CD4-positive, alpha-beta T cell (primary cell): ENCODE data around the gene PPP1R36. TPM values are rescaled to one million over a fixed set of nuclear protein-coding genes. Genes with fewer than 3 reads are reported as not detected.
A peak's percentile ranks its signal among the peaks of the same experiment; 100 is the strongest.

Experiments
- ATAC-seq: fragments of 200-7000 bp; cut with Tn5 transposase; one replicate; pipeline ENCODE4 v1.10.0; 2022; ENCODE audit warnings: mild to moderate bottlenecking; ENCODE audit not compliant: poor library complexity
- CTCF ChIA-PET: fragments of 350-600 bp; sonication (Branson Sonifier 250); formaldehyde crosslinking; loops from one replicate; lab custom pipeline; 2021; ENCODE audit warnings: antibody characterized with exemption, inconsistent platforms; lab: Charles Lee
- POLR2A ChIA-PET: fragments of 350-600 bp; sonication (Branson Sonifier 250); formaldehyde crosslinking; loops from one replicate; lab custom pipeline; 2021; ENCODE audit warnings: antibody characterized with exemption, inconsistent platforms; lab: Charles Lee
- DNase-seq, 14 experiments: peaks; one replicate each; pipeline ENCODE4 v3.0.0-alpha.2; 2013 to 2020; ENCODE audit warnings: mixed read lengths in 2 of 14
- H3K27ac ChIP-seq, 2 donors: one replicate each; pipeline versions ENCODE4 v1.5.1 to v1.7.0; 2013; ENCODE audit warnings: low read length in 2 of 2, low read depth in 1 of 2, mild to moderate bottlenecking in 1 of 2
- H3K27me3 ChIP-seq, 2 experiments: 1 replicate in 1 of 2; 2 replicates in 1 of 2; pipeline versions ENCODE4 v1.6.1 to v1.7.0; 2013; ENCODE audit warnings: low read length in 2 of 2, control low read depth in 1 of 2, mild to moderate bottlenecking in 1 of 2, moderate library complexity in 1 of 2; ENCODE audit not compliant: insufficient read depth in 2 of 2, control insufficient read depth in 1 of 2
- H3K36me3 ChIP-seq: one replicate; pipeline ENCODE4 v1.6.1; 2013; ENCODE audit warnings: low read length, control low read depth; ENCODE audit not compliant: insufficient read depth
- H3K4me1 ChIP-seq: one replicate; pipeline ENCODE4 v1.6.1; 2013; ENCODE audit warnings: low read length, control low read depth; ENCODE audit not compliant: insufficient read depth
- H3K4me3 ChIP-seq: one replicate; pipeline ENCODE4 v1.5.1; 2013; ENCODE audit warnings: mild to moderate bottlenecking, low read length, moderate library complexity
- H3K9me3 ChIP-seq, 2 experiments: 1 replicate in 1 of 2; 2 replicates in 1 of 2; pipeline versions ENCODE4 v1.6.1 to v1.7.0; 2013; ENCODE audit warnings: low read length in 2 of 2, mild to moderate bottlenecking in 2 of 2, control low read depth in 1 of 2, moderate library complexity in 1 of 2; ENCODE audit not compliant: control insufficient read depth in 1 of 2, insufficient read depth in 1 of 2
- H3K27ac Mint-ChIP-seq: one replicate; pipeline ENCODE4 v1.8.0; 2020; ENCODE audit warnings: mixed read lengths
- H3K27me3 Mint-ChIP-seq: one replicate; pipeline ENCODE4 v1.8.0; 2021; ENCODE audit warnings: mixed read lengths
- H3K36me3 Mint-ChIP-seq: one replicate; pipeline ENCODE4 v1.8.0; 2021; ENCODE audit warnings: low read depth, mixed read lengths
- H3K4me1 Mint-ChIP-seq: one replicate; pipeline ENCODE4 v1.8.0; 2021; ENCODE audit warnings: low read depth, mixed read lengths
- H3K4me3 Mint-ChIP-seq: one replicate; pipeline ENCODE4 v1.8.0; 2020; ENCODE audit warnings: mild to moderate bottlenecking, mixed read lengths
- H3K9me3 Mint-ChIP-seq: one replicate; pipeline ENCODE4 v1.8.0; 2020; ENCODE audit warnings: mixed read lengths
- CTCF ChIP-seq: fragments of 200-600 bp; IDR thresholded peaks from one replicate; pipeline ENCODE4 v1.8.0; 2022; ENCODE audit warnings: antibody characterized with exemption, mild to moderate bottlenecking
- intact Hi-C, 2 experiments: fragments of 100-400 bp; cut with DNase I in 1 of 2; cut with micrococcal nuclease in 1 of 2; formaldehyde crosslinking; loops; one replicate each; pipeline versions ENCODE4 v1.15.1 to v1.9.0; 2023 to 2025; cut with DNase I, micrococcal nuclease
- total RNA-seq, 174 experiments: library from RNA in 2 of 174; stranded (reverse) in 2 of 174; gene quantifications; one replicate each; pipeline ENCODE4 v1.2.3 and lab custom pipeline; 2021 to 2026

The PPP1R36 gene
- total RNA-seq, 2 experiments from 2014 or later = not detected

- H3K4me1 ChIP-seq = peaks cover 31% of the 10 kb centered on the region
- POLR2A ChIA-PET = interaction anchor here (5.3 kb wide), 1 partner anchor 33 kb away, joined by 67 read pairs; the partner anchor contains the start of genes ZBTB1 and ZBTB25
- Mint-ChIP-seq H3K4me3 (peak overlapping the region; percentile 56), H3K27ac (no peak overlapping the region), H3K9me3 (no peaks in the 10 kb centered on the region), H3K36me3 (peaks cover 6% of the 10 kb centered on the region), H3K4me1 (peaks cover 26% of the 10 kb centered on the region), H3K27me3 (peaks cover 6% of the 10 kb centered on the region)
- TF ChIP-seq CTCF = no peak
- H3K4me3 ChIP-seq = no peak overlapping the region
- no peak for ATAC-seq
- intact Hi-C loops = loop anchor here in 1 of 2 experiments (10.0 kb wide), 1 partner anchor 228 kb away; no protein-coding TSS in a partner anchor
- CTCF ChIA-PET = interaction anchor here (1.1 kb wide), 1 partner anchor 16 kb away, joined by 5 read pairs; no protein-coding TSS in a partner anchor
- H3K27me3 ChIP-seq = no peaks in the 10 kb centered on the region
- H3K9me3 ChIP-seq = peaks cover 0 to 17% of the 10 kb centered on the region in 2 experiments
- DNase-seq = no peak
- H3K36me3 ChIP-seq = no peaks in the 10 kb centered on the region
- no peak overlapping the region for H3K27ac ChIP-seq
Observed at GRCh38 chr14:64536488-64537245, 13.1 kb upstream of the PPP1R36 start.

- H3K36me3 ChIP-seq = no peaks in the 10 kb centered on the region
- no peaks in the 10 kb centered on the region for H3K27me3 ChIP-seq
- CTCF ChIA-PET = interaction anchor here (0.6 to 1.6 kb wide), 14 partner anchors 9 to 386 kb away, joined by 3 to 11 read pairs (median 4); partner anchors contain the start of gene ZBTB1
- DNase-seq = peak; percentile 85 to 98 (median 92)
- ATAC-seq = peak; percentile 84
- TF ChIP-seq CTCF = peak; percentile 72
- H3K27ac Mint-ChIP-seq = peak within 1 kb of the TSS; percentile 78
- H3K4me1 Mint-ChIP-seq = peaks cover 43% of the 10 kb centered on the region
- peaks cover 6% of the 10 kb centered on the region for H3K36me3 Mint-ChIP-seq
- POLR2A ChIA-PET = interaction anchor here (0.5 to 5.3 kb wide), 15 partner anchors 9 to 898 kb away, joined by 3 to 67 read pairs (median 3); partner anchors contain the start of genes CHURC1, MTHFD1, PPP1R36 and ZBTB1
- H3K4me3 Mint-ChIP-seq = peak within 1 kb of the TSS; percentile 98
- peaks cover 6% of the 10 kb centered on the region for H3K27me3 Mint-ChIP-seq
- intact Hi-C loops = loop anchor here (1.0 to 10.0 kb wide), 5 partner anchors 38 to 996 kb away; partner anchors contain the start of genes CHURC1 (in 1 of the 2), PPP2R5E (in 1 of the 2) and ZBTB25 (in 1 of the 2)
- peaks cover 41% of the 10 kb centered on the region for H3K4me1 ChIP-seq
- peaks cover 0 to 26% of the 10 kb centered on the region in 2 experiments for H3K9me3 ChIP-seq
- no peaks in the 10 kb centered on the region for H3K9me3 Mint-ChIP-seq
- no peak within 1 kb of the TSS for H3K27ac ChIP-seq
- peak within 1 kb of the TSS; percentile 86 for H3K4me3 ChIP-seq
Observed at GRCh38 chr14:64540208-64541202, 9.3 kb upstream of the PPP1R36 start, which contains the start of gene HSPA2. Gene HSPA2, plus strand, starts transcription at chr14:64540741. Its CDS starts 109 bp downstream, at chr14:64540850.
